Heart left ventricle (tissue), 16 donors: ENCODE data around the gene SULT2B1. TPM values are rescaled to one million over a fixed set of nuclear protein-coding genes. Genes with fewer than 3 reads are reported as not detected.

Source experiments
- ATAC-seq, 4 donors: fragments of 200-7000 bp; cut with Tn5 transposase; one replicate each; pipeline ENCODE4 v1.9.1; 2020 to 2022; ENCODE audit warnings: moderate library complexity in 4 of 4, mild to moderate bottlenecking in 3 of 4, moderate number of reproducible peaks in 1 of 4
- DNase-seq, 5 donors: peaks; one replicate each; pipeline ENCODE4 v3.0.0-alpha.2; 2020
- H3K27ac ChIP-seq, 12 donors: fragments of 200-600 bp; sonication (generic) in 4 of 12; one replicate each; pipeline versions ENCODE4 v1.5.0 to v1.8.0; 2016 to 2022; ENCODE audit warnings: mild to moderate bottlenecking in 2 of 12
- H3K27me3 ChIP-seq, 9 donors: fragments of 200-600 bp; sonication (generic) in 2 of 9; one replicate each; pipeline versions ENCODE4 v1.5.1 to v1.8.0; 2016 to 2022; ENCODE audit warnings: mild to moderate bottlenecking in 3 of 9
- H3K36me3 ChIP-seq, 9 donors: fragments of 200-600 bp; sonication (generic) in 2 of 9; one replicate each; pipeline versions ENCODE4 v1.5.0 to v1.8.0; 2018 to 2022; ENCODE audit warnings: mild to moderate bottlenecking in 2 of 9
- H3K4me1 ChIP-seq, 12 donors: fragments of 200-600 bp; sonication (generic) in 4 of 12; one replicate each; pipeline versions ENCODE4 v1.5.0 to v1.8.0; 2016 to 2022; ENCODE audit warnings: mild to moderate bottlenecking in 3 of 12
- H3K4me3 ChIP-seq, 12 donors: fragments of 200-600 bp; sonication (generic) in 4 of 12; one replicate each; pipeline versions ENCODE4 v1.5.0 to v1.8.0; 2017 to 2022; ENCODE audit warnings: mild to moderate bottlenecking in 9 of 12, moderate library complexity in 4 of 12
- H3K9me3 ChIP-seq, 12 donors: fragments of 200-600 bp; sonication (generic) in 4 of 12; one replicate each; pipeline versions ENCODE4 v1.5.0 to v1.8.0; 2016 to 2022; ENCODE audit warnings: mild to moderate bottlenecking in 1 of 12
- POLR2A ChIP-seq, 2 donors: fragments of 450-650 bp; IDR thresholded peaks; one replicate each; pipeline ENCODE4 v1.6.1; 2017; ENCODE audit warnings: antibody characterized with exemption in 2 of 2, mild to moderate bottlenecking in 2 of 2, moderate library complexity in 2 of 2
- WGBS, 4 donors: extraction: QIAGEN DNeasy Blood & Tissue Kit in 2 of 4; methylation state at CpG; one replicate each; pipeline versions ENCODE4 v1.1.5 to v1.1.7; 2013 to 2018; 5-methylcytosine and 5-hydroxymethylcytosine counted together
- intact Hi-C, 10 donors: fragments of 100-400 bp; cut with DNase I; formaldehyde crosslinking; loops; one replicate each; pipeline versions ENCODE4 v1.11.1 to v1.14.2; 2022
- long read RNA-seq, 3 donors: library from polyadenylated mRNA; unstranded; transcript quantifications; one replicate each; pipeline ENCODE4 v2.0.0, GENCODE V29; 2020 to 2021
- polyA plus RNA-seq, 2 donors: library from polyadenylated mRNA; stranded (reverse); fragments of 200-250 nt; gene quantifications; one replicate each; pipeline ENCODE4 v1.2.3, GENCODE V29; 2013
- total RNA-seq, 9 donors: library from RNA; depleted of rRNA in 2 of 9; stranded (reverse); fragments of >200 nt in 2 of 9; fragmentation: NEBNext Ultra II Directional in 3 of 9; extraction: Animal tissue kit (Norgen Biotek cat#: 25700) in 3 of 9; gene quantifications; one replicate each; pipeline versions ENCODE4 v1.1.0 to v1.2.4, GENCODE V29; 2016 to 2023
- TF ChIP-seq, protein P1 (sequence below), 12 donors: fragments of 200-600 bp; sonication (generic) in 4 of 12; IDR thresholded peaks; one replicate each; pipeline versions ENCODE4 v1.5.0 to v1.8.0; 2018 to 2022; ENCODE audit warnings: antibody characterized with exemption in 12 of 12, mild to moderate bottlenecking in 5 of 12
- donor health status: ischemic (EF 13 %, LVEDD 7.1; RV severe dilation, severe dysfunction).
- donor health status: healthy with polysubstance abuse.
- donor health status: DM: no; HTN: yes; CAD: no.
- donor health status: DM: no; HTN: no; CAD: no.
- donor health status: ischemic (EF 25% LVEDD 6.9; RV normal size, moderate dysfunction).
- donor health status: ischemic (EF 25% LVEDD 5.7; RV mildly dilated, moderate dysfunction).
- donor health status: healthy.
- donor health status: DM: yes; HTN: yes; CAD: no.
- donor health status: ischemic (EF 35%, LVEDD 5.7; RV mildly dilated, moderate dysfunction).
- donor health status: nonischemic (EF 11% LVEDD 7.7; RV severe dilation, severe dysfunction).
- donor health status: DM: yes; HTN: yes; CAD: no.
- donor health status: PGD.
- donor health status: ischemic (EF 29% LVEDD 5.4; RV normal size, mild dysfunction).
- donor health status: nonischemic (EF 23%, LVEDD 6.1; RV moderate dilation, normal function).

Gene SULT2B1
- total RNA-seq (under 1 TPM in 1 of 9 donors, not detected in 8; 0.45 TPM), polyA plus RNA-seq (under 1 TPM in 1 of 2 donors, not detected in 1; 0.19 TPM)
- long read RNA-seq, donor 1, result 0 reads
- long read RNA-seq, donor 2, result 0 reads
- long read RNA-seq, donor 3, result 0 reads

DNA sequence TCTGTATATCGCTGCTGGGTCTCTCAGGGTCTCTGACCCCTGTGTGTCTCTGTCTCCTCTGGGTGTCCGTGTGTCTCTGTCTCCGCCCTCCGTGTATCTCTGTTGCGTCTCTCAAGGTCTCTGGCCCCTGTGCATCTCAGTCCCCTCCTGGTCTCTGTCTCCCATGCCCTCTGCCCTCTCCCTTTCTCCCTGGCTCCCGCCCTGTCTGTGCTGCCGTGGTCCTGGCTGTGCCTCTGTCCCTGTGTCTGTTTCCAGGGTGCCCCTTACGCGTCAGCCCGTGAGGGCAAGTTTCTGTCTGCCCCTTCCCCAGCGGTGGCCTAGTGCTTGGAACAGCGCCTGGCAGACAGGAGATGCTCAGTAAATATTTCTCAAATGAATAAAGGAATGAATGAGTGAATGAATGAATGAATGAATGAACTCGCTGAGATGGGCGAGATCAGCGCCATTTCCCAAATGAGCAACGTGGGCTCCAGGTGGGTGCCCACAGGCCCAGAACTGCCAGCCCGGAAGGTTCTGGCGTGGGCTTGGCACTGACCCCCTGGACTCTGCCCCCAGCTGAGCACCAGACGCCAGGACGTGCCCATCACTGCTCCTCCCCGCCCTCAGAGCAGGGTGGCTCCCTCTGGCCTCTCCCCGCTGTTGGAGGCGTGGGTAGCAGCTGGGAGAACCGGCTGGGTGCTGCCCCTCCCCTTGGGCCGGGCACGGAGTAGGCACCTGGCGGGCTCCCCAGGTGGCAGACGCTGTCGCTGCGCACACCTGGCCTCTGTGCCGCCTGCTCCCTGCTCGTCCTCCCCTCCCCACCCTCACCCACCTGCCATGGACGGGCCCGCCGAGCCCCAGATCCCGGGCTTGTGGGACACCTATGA lies at the start of gene SULT2B1:
Gene SULT2B1, plus strand, starts transcription at position 736 of the 866 bp plus-strand sequence. Its CDS starts 81 bp downstream, at position 817.
- WGBS, 4 donors, result 65 to 74% (median 72%) methylated on average over 21 to 36 of the region's 36 CpGs
- Histone ChIP-seq H3K27me3 (peaks cover 0 to 30% (median 2%) of the 10 kb centered on the region in 9 donors), H3K9me3 (no peaks in the 10 kb centered on the region), H3K4me1 (peaks cover 0 to 7% (median 0%) of the 10 kb centered on the region in 12 donors), H3K36me3 (no peaks in the 10 kb centered on the region), H3K27ac (no peak within 1 kb of the TSS), H3K4me3 (no peak within 1 kb of the TSS)
- TF ChIP-seq POLR2A (IDR thresholded peaks at IDR 0.05), result no peak
- intact Hi-C loops, result no loop called here
- peak in 1 of 5 donors; percentile 21 for DNase-seq
- ATAC-seq, result peak in 2 of 4 donors; percentile 16 to 27

DNA sequence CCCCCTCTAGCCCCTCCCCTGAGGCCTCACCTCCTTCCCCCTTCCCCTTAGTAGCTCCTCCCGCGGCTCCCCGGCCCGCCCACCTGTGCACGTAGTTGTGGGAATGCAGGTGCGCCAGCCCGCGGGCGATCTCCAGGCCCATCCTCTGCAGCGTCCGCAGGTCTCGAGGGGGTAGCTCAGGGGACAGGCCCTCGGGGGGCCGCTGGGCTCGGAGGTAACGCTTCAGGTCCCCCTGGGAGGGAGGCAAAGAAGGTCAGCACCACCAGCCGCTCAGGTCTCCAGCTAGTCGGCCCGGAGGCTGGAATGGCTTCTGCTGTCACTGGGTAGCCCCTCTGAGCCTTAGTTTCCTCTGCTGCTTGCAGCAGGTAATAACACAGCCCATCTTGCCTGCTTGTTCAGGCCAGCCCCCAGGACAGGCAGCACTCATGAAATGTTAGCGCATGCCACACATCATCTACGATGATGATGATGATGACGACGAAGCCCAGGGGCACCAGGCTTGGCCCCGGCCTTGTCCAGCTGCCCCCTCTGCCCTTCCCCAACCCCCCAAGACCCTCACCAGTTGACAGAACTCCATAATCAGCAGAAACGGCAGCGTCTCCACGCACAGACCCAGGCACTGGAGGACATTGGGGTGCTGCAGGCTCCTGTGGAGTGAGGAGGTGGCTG lies 49.5 kb upstream of the SULT2B1 start:
- Histone ChIP-seq H3K27me3 (peaks cover 13 to 53% (median 39%) of the 10 kb centered on the region in 9 donors), H3K4me1 (peaks cover 0 to 21% (median 4%) of the 10 kb centered on the region in 12 donors), H3K4me3 (no peak overlapping the region), H3K27ac (no peak overlapping the region), H3K9me3 (no peaks in the 10 kb centered on the region), H3K36me3 (no peaks in the 10 kb centered on the region)
- no peak for DNase-seq
- intact Hi-C loops, result no loop called here
- WGBS, 4 donors, result 30 to 32% (median 31%) methylated on average over 24 to 27 of the region's 27 CpGs
- TF ChIP-seq POLR2A (IDR thresholded peaks at IDR 0.05), result no peak
- TF ChIP-seq, protein P1, sequence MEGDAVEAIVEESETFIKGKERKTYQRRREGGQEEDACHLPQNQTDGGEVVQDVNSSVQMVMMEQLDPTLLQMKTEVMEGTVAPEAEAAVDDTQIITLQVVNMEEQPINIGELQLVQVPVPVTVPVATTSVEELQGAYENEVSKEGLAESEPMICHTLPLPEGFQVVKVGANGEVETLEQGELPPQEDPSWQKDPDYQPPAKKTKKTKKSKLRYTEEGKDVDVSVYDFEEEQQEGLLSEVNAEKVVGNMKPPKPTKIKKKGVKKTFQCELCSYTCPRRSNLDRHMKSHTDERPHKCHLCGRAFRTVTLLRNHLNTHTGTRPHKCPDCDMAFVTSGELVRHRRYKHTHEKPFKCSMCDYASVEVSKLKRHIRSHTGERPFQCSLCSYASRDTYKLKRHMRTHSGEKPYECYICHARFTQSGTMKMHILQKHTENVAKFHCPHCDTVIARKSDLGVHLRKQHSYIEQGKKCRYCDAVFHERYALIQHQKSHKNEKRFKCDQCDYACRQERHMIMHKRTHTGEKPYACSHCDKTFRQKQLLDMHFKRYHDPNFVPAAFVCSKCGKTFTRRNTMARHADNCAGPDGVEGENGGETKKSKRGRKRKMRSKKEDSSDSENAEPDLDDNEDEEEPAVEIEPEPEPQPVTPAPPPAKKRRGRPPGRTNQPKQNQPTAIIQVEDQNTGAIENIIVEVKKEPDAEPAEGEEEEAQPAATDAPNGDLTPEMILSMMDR (IDR thresholded peaks at IDR 0.05), result no peak
- ATAC-seq, result no peak

DNA sequence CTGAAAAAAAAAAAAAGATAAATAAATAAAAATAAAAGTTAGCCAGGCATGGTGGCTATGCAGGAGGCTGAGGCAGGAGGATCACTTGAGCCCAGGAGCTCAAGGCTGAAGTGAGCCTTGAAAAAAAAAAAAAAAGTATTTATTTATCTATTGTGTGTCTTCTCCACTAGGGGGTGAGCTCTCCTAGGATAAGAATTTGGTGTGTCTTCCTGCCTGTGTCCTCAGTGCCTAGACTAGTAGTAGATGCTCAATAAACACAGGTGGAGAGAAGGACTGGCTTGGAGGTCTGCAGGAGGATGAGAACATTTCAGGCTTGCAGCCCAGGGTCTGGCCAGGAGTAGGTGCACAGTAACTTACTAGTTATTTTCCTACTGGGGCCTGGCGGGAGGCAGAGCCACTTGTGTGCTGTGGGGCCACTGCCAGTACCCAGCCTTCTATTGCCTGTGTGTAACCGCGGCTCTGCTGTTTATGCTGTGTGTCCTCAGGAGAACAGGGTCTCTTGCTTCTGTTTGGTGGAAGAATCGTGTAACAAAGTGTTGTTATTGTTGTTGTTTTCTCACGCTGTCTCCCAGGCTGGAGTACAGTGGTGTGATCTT lies 45.7 kb upstream of the SULT2B1 start:
- Histone ChIP-seq H3K27me3 (peaks cover 4 to 34% (median 15%) of the 10 kb centered on the region in 9 donors), H3K36me3 (no peaks in the 10 kb centered on the region), H3K4me3 (no peak overlapping the region), H3K27ac (no peak overlapping the region), H3K4me1 (peaks cover 0 to 14% (median 3%) of the 10 kb centered on the region in 12 donors), H3K9me3 (no peaks in the 10 kb centered on the region)
- no peak for DNase-seq
- peak in 1 of 4 donors; percentile 17 for ATAC-seq
- intact Hi-C loops, result loop anchor here in 6 of 10 donors (5.0 kb wide), 3 partner anchors 66 to 81 kb away; no protein-coding TSS in a partner anchor
- no peak for TF ChIP-seq POLR2A (IDR thresholded peaks at IDR 0.05)
- TF ChIP-seq, protein P1 (IDR thresholded peaks at IDR 0.05), result peak; percentile 9 to 47 (median 33)
- WGBS, 4 donors, result 87 to 96% (median 93%) methylated on average over 5 of the region's 5 CpGs

DNA sequence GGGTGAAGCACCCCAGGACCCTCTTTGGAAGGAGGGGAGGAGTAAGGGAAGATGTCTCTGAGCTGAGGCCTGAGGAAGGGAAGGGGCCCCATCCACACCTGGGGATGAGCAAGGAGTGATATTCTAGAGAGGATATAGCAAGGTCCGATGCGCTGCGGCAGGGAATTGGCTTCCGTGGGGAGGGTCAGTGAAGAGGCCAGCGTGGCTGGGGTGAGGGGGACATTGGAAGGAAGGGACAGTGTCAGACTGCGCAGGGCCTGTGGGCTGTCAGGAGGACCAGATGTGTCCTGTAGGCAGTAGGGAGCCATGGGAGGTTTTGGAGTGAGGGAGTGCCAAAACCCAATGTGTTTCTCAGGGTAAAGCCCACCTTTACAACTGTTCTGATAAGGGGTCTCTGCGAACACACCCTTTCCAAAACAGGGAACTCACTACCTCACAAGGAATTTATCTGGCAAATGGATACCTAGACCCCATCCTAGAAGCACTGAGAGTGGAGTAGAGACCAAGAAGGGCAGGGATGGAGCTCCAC lies 44.0 kb upstream of the SULT2B1 start:
- Histone ChIP-seq H3K27me3 (peaks cover 0 to 31% (median 22%) of the 10 kb centered on the region in 9 donors), H3K4me1 (peaks cover 0 to 15% (median 1%) of the 10 kb centered on the region in 12 donors), H3K9me3 (no peaks in the 10 kb centered on the region), H3K27ac (no peak overlapping the region), H3K36me3 (no peaks in the 10 kb centered on the region), H3K4me3 (no peak overlapping the region)
- intact Hi-C loops, result loop anchor here in 6 of 10 donors (5.0 kb wide), 3 partner anchors 64 to 79 kb away; no protein-coding TSS in a partner anchor
- DNase-seq, result no peak
- TF ChIP-seq POLR2A (IDR thresholded peaks at IDR 0.05), result no peak
- no peak for ATAC-seq
- WGBS, 4 donors, result 82 to 95% (median 85%) methylated on average over 7 of the region's 7 CpGs
